ENCODE measurements around the gene ATP8B1. TPM values are rescaled to one million over a fixed set of nuclear protein-coding genes. Genes with fewer than 3 reads are reported as not detected.

Gene ATP8B1
- total and polyA plus RNA-seq, 4 donors: 3.9 to 22.0 (median 5.7) TPM

DNA sequence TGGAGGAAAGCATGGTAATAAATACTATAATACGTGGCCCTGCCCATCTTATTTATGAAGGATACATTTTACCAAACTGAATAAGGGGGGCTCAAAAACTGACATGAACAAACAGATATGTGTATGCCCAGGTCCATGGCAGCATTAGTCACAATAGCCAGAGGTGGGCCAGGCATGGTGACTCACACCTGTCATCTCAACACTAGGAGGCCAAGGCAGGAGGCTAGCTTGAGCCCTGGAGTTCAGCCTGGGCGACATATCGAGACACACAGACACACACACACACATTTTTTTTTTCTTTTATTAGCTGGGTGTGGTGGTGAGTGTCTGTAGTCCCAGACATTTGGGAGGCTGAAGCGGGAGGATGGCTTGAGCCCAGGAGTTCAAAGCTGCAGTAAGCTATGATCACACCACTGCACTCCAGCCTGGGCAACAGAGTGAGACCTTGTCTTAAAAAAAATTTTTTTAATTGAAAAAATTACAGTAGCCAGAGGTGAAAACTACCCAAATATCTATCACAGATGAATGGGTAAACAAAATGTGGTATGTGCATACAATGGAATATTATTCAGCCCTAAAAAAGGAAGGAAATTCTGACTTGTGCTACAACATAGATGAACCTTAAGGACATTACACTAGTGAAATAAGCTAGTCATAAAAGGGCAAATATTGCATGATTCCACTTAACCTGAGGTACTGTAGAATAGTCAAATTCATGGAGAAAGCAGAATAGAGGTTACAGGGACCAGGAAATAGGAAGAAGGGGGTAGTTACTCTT, 8.0 kb downstream of the ATP8B1 start:
- Histone ChIP-seq H3K9me3 (ENCODE audit: control insufficient read depth in 4 of 4, low read length in 3 of 4) (no peaks in the 10 kb centered on the region), H3K27ac (ENCODE audit: low read depth in 1 of 2, low read length in 2 of 2) (no peak overlapping the region), H3K4me3 (ENCODE audit: low read depth in 1 of 3, low read length in 3 of 3) (no peak overlapping the region), H3K36me3 (ENCODE audit: control insufficient read depth in 4 of 4, insufficient read depth in 3 of 4, low read depth in 1 of 4, low read length in 3 of 4) (no peaks in the 10 kb centered on the region), H3K9ac (ENCODE audit: low read depth in 1 of 2, low read length in 2 of 2) (no peak overlapping the region), H3K4me1 (ENCODE audit: control insufficient read depth in 4 of 4, insufficient read depth in 4 of 4, low read length in 3 of 4) (peaks cover 3 to 20% (median 18%) of the 10 kb centered on the region in 4 donors), H3K27me3 (ENCODE audit: control insufficient read depth in 4 of 4, insufficient read depth in 4 of 4, low read length in 3 of 4) (no peaks in the 10 kb centered on the region)
- no peak for DNase-seq (ENCODE audit: low spot score)
- WGBS: 95% methylated on average over 4 of the region's 4 CpGs
- no peak for TF ChIP-seq TAF1 (conservative IDR thresholded peaks at IDR 0.05)
- TF ChIP-seq FOXA2 (IDR thresholded peaks at IDR 0.05): no peak
- TF ChIP-seq, protein P1, sequence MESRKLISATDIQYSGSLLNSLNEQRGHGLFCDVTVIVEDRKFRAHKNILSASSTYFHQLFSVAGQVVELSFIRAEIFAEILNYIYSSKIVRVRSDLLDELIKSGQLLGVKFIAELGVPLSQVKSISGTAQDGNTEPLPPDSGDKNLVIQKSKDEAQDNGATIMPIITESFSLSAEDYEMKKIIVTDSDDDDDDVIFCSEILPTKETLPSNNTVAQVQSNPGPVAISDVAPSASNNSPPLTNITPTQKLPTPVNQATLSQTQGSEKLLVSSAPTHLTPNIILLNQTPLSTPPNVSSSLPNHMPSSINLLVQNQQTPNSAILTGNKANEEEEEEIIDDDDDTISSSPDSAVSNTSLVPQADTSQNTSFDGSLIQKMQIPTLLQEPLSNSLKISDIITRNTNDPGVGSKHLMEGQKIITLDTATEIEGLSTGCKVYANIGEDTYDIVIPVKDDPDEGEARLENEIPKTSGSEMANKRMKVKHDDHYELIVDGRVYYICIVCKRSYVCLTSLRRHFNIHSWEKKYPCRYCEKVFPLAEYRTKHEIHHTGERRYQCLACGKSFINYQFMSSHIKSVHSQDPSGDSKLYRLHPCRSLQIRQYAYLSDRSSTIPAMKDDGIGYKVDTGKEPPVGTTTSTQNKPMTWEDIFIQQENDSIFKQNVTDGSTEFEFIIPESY (IDR thresholded peaks at IDR 0.05): no peak
- TF ChIP-seq EGR1 (IDR thresholded peaks at IDR 0.05; ENCODE audit: low read depth in 2 of 2): no peak
- TF ChIP-seq, protein P2, sequence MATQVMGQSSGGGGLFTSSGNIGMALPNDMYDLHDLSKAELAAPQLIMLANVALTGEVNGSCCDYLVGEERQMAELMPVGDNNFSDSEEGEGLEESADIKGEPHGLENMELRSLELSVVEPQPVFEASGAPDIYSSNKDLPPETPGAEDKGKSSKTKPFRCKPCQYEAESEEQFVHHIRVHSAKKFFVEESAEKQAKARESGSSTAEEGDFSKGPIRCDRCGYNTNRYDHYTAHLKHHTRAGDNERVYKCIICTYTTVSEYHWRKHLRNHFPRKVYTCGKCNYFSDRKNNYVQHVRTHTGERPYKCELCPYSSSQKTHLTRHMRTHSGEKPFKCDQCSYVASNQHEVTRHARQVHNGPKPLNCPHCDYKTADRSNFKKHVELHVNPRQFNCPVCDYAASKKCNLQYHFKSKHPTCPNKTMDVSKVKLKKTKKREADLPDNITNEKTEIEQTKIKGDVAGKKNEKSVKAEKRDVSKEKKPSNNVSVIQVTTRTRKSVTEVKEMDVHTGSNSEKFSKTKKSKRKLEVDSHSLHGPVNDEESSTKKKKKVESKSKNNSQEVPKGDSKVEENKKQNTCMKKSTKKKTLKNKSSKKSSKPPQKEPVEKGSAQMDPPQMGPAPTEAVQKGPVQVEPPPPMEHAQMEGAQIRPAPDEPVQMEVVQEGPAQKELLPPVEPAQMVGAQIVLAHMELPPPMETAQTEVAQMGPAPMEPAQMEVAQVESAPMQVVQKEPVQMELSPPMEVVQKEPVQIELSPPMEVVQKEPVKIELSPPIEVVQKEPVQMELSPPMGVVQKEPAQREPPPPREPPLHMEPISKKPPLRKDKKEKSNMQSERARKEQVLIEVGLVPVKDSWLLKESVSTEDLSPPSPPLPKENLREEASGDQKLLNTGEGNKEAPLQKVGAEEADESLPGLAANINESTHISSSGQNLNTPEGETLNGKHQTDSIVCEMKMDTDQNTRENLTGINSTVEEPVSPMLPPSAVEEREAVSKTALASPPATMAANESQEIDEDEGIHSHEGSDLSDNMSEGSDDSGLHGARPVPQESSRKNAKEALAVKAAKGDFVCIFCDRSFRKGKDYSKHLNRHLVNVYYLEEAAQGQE (IDR thresholded peaks at IDR 0.05): no peak
- no peak for TF ChIP-seq YY1 (IDR thresholded peaks at IDR 0.05)
- TF ChIP-seq HNF4G (IDR thresholded peaks at IDR 0.05): no peak
- TF ChIP-seq RXRA (IDR thresholded peaks at IDR 0.05): no peak
- TF ChIP-seq, protein P3, sequence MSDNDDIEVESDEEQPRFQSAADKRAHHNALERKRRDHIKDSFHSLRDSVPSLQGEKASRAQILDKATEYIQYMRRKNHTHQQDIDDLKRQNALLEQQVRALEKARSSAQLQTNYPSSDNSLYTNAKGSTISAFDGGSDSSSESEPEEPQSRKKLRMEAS (IDR thresholded peaks at IDR 0.05): no peak
- TF ChIP-seq, protein P4, sequence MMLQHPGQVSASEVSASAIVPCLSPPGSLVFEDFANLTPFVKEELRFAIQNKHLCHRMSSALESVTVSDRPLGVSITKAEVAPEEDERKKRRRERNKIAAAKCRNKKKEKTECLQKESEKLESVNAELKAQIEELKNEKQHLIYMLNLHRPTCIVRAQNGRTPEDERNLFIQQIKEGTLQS (IDR thresholded peaks at IDR 0.05): no peak
- TF ChIP-seq, protein P5, sequence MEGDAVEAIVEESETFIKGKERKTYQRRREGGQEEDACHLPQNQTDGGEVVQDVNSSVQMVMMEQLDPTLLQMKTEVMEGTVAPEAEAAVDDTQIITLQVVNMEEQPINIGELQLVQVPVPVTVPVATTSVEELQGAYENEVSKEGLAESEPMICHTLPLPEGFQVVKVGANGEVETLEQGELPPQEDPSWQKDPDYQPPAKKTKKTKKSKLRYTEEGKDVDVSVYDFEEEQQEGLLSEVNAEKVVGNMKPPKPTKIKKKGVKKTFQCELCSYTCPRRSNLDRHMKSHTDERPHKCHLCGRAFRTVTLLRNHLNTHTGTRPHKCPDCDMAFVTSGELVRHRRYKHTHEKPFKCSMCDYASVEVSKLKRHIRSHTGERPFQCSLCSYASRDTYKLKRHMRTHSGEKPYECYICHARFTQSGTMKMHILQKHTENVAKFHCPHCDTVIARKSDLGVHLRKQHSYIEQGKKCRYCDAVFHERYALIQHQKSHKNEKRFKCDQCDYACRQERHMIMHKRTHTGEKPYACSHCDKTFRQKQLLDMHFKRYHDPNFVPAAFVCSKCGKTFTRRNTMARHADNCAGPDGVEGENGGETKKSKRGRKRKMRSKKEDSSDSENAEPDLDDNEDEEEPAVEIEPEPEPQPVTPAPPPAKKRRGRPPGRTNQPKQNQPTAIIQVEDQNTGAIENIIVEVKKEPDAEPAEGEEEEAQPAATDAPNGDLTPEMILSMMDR (IDR thresholded peaks at IDR 0.05; ENCODE audit: low read depth, low read length, missing input control): no peak
- TF ChIP-seq GABPA (IDR thresholded peaks at IDR 0.05 in 1 of 2, conservative IDR thresholded peaks at IDR 0.05 in 1 of 2): no peak
- no peak for TF ChIP-seq RAD21 (IDR thresholded peaks at IDR 0.05)
- no peak for TF ChIP-seq FOXA1 (IDR thresholded peaks at IDR 0.05)
- TF ChIP-seq HNF4A (conservative IDR thresholded peaks at IDR 0.05): no peak
- TF ChIP-seq SP1 (IDR thresholded peaks at IDR 0.05): no peak

Measured in liver (tissue), 9 donors.